HG03196 (cell line): Measurements from ENCODE around the gene ASPRV1.

ENCODE experiments used
- ATAC-seq: cut with Tn5 transposase; IDR thresholded peaks from one replicate; pipeline ENCODE4 v1.9.1; 2021; ENCODE audit not compliant: unreplicated experiment

Gene ASPRV1

GRCh38 chr2:69914164-69914949 is 47.1 kb downstream of the ASPRV1 start:
- peak; percentile 84 for ATAC-seq

GRCh38 chr2:69911985-69912563 is 49.4 kb downstream of the ASPRV1 start:
- no peak for ATAC-seq
